HG02981 (cell line): Measurements from ENCODE around the gene RHOG.

Experiments used
- ATAC-seq: cut with Tn5 transposase; IDR thresholded peaks from one replicate; pipeline ENCODE4 v1.9.1; 2021; ENCODE audit warnings: mild to moderate bottlenecking, moderate library complexity; ENCODE audit not compliant: unreplicated experiment

RHOG gene

GRCh38 chr11:3860375-3860774 lies 19.6 kb upstream of the RHOG start:
- no peak for ATAC-seq

- no peak for ATAC-seq
These were observed 18.7 kb upstream of the RHOG start for GRCh38 chr11:3859373-3859881.

- ATAC-seq: no peak
These were observed 16.9 kb upstream of the RHOG start for GRCh38 chr11:3857628-3858027.

GRCh38 chr11:3856856-3857553 lies 16.2 kb upstream of the RHOG start:
- ATAC-seq: no peak

- peak; percentile 12 for ATAC-seq
These were observed 15.2 kb upstream of the RHOG start for GRCh38 chr11:3855808-3856491.

- peak; percentile 60 for ATAC-seq
These were observed 14.4 kb upstream of the RHOG start, which contains the start of gene STIM1 for GRCh38 chr11:3854977-3855807. Gene STIM1 (plus strand): TSS chr11:3855664. CDS start chr11:3856271, 607 bp downstream.

- ATAC-seq: no peak
These were observed 13.9 kb upstream of the RHOG start for GRCh38 chr11:3854660-3854976.

GRCh38 chr11:3853899-3854659 lies 13.3 kb upstream of the RHOG start:
- ATAC-seq: peak; percentile 32

- no peak for ATAC-seq
These were observed 12.7 kb upstream of the RHOG start for GRCh38 chr11:3853545-3853842.

- no peak for ATAC-seq
These were observed 8.6 kb upstream of the RHOG start for GRCh38 chr11:3849297-3849874.

- no peak for ATAC-seq
These were observed 4.9 kb upstream of the RHOG start for GRCh38 chr11:3845670-3846069.

- ATAC-seq: no peak
These were observed 4.5 kb upstream of the RHOG start for GRCh38 chr11:3845246-3845645.

GRCh38 chr11:3843326-3843725 lies 2.6 kb upstream of the RHOG start:
- no peak for ATAC-seq

GRCh38 chr11:3841426-3842350 lies 929 bp upstream of the RHOG start:
- peak; percentile 55 for ATAC-seq

GRCh38 chr11:3840004-3840869 lies 522 bp downstream of the RHOG start:
- peak; percentile 10 for ATAC-seq

GRCh38 chr11:3838504-3838903 lies 2.3 kb downstream of the RHOG start:
- ATAC-seq: no peak

GRCh38 chr11:3837793-3838192 lies 3.0 kb downstream of the RHOG start:
- no peak for ATAC-seq

- ATAC-seq: no peak
These were observed 3.9 kb downstream of the RHOG start for GRCh38 chr11:3836903-3837302.

GRCh38 chr11:3835751-3836150 lies 5.0 kb downstream of the RHOG start:
- ATAC-seq: no peak
